ENCODE results near the gene TNFRSF4. TPM values are rescaled to one million over a fixed set of nuclear protein-coding genes. Genes with fewer than 3 reads are reported as not detected.

The TNFRSF4 gene
- total RNA-seq, 2 experiments from 2014 or later, result 1.1 TPM; not detected in 1

DNA sequence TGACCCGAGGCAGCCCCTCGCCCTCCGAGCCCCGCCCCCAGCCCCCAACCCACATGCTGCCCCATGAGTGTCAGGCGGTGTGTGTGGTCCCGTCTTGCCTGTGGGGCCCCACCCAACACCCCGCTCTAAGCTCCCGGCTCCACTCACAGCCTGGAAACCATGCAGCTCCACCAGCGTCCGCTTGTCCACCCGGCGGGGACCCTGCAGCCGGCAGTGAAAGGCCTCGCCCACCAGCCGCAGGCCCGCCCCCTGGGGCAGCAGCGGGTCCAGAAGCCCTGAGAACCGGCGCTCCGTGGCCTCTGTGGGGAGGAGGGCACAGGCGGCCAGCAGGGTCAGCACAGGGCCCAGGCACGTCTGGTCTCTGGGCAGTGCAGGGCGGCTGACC lies 29.8 kb upstream of the TNFRSF4 start:
- H2AFZ ChIP-seq (ENCODE audit: low read length), result no peak overlapping the region
- no peaks in the 10 kb centered on the region for H3K9me2 ChIP-seq (ENCODE audit: insufficient read depth, low read length)
- H3K4me3 ChIP-seq (ENCODE audit: low read depth, low read length, poor library complexity, severe bottlenecking), result no peak overlapping the region
- no peaks in the 10 kb centered on the region for H3K4me1 ChIP-seq (ENCODE audit: insufficient read depth, low read length, poor library complexity, severe bottlenecking)
- no peaks in the 10 kb centered on the region for H3K9me3 ChIP-seq (ENCODE audit: low read length)
- no peaks in the 10 kb centered on the region for H3K79me2 ChIP-seq (ENCODE audit: insufficient read depth, low read depth, low read length)
- no peaks in the 10 kb centered on the region for H3K36me3 ChIP-seq (ENCODE audit: insufficient read depth, low read length)
- no peak overlapping the region for H3K27ac ChIP-seq (ENCODE audit: low read depth, low read length, poor library complexity, severe bottlenecking)
- intact Hi-C loops (cut with micrococcal nuclease; ENCODE audit: unreplicated experiment), result no loop called here
- H3K4me2 ChIP-seq (ENCODE audit: low read length), result no peak overlapping the region
- ChIA-PET POLR2A (no interaction called here), CTCF (ENCODE audit: unreplicated experiment) (no interaction called here)
- BruUV-seq (replicated peaks), result no TSS peak
- DNase-seq (ENCODE audit: low spot score), result no peak
- H4K20me1 ChIP-seq (ENCODE audit: insufficient read depth, low read length), result no peaks in the 10 kb centered on the region
- TF ChIP-seq EZH2phosphoT487 (IDR thresholded peaks at IDR 0.05; ENCODE audit: borderline replicate concordance, low read depth, low read length) (no peak), CTCF (conservative IDR thresholded peaks at IDR 0.05; ENCODE audit: low read length) (no peak)

GRCh38 chr1:1243266-1243660 lies 29.3 kb upstream of the TNFRSF4 start:
- Histone ChIP-seq H3K79me2 (ENCODE audit: insufficient read depth, low read depth, low read length) (no peaks in the 10 kb centered on the region), H4K20me1 (ENCODE audit: insufficient read depth, low read length) (no peaks in the 10 kb centered on the region), H2AFZ (ENCODE audit: low read length) (no peak overlapping the region), H3K4me2 (ENCODE audit: low read length) (no peak overlapping the region), H3K9me3 (ENCODE audit: low read length) (no peaks in the 10 kb centered on the region), H3K27ac (ENCODE audit: low read depth, low read length, poor library complexity, severe bottlenecking) (no peak overlapping the region), H3K9me2 (ENCODE audit: insufficient read depth, low read length) (no peaks in the 10 kb centered on the region), H3K4me1 (ENCODE audit: insufficient read depth, low read length, poor library complexity, severe bottlenecking) (no peaks in the 10 kb centered on the region), H3K36me3 (ENCODE audit: insufficient read depth, low read length) (no peaks in the 10 kb centered on the region), H3K4me3 (ENCODE audit: low read depth, low read length, poor library complexity, severe bottlenecking) (no peak overlapping the region)
- ChIA-PET POLR2A (no interaction called here), CTCF (ENCODE audit: unreplicated experiment) (no interaction called here)
- no peak for DNase-seq (ENCODE audit: low spot score)
- intact Hi-C loops (cut with micrococcal nuclease; ENCODE audit: unreplicated experiment), result no loop called here
- no TSS peak for BruUV-seq (replicated peaks)
- TF ChIP-seq CTCF (conservative IDR thresholded peaks at IDR 0.05; ENCODE audit: low read length), result no peak

- Histone ChIP-seq H4K20me1 (ENCODE audit: insufficient read depth, low read length) (no peaks in the 10 kb centered on the region), H3K4me2 (ENCODE audit: low read length) (no peak overlapping the region), H3K9me3 (ENCODE audit: low read length) (no peaks in the 10 kb centered on the region), H2AFZ (ENCODE audit: low read length) (no peak overlapping the region), H3K9me2 (ENCODE audit: insufficient read depth, low read length) (no peaks in the 10 kb centered on the region), H3K4me3 (ENCODE audit: low read depth, low read length, poor library complexity, severe bottlenecking) (no peak overlapping the region), H3K27ac (ENCODE audit: low read depth, low read length, poor library complexity, severe bottlenecking) (no peak overlapping the region), H3K36me3 (ENCODE audit: insufficient read depth, low read length) (no peaks in the 10 kb centered on the region), H3K4me1 (ENCODE audit: insufficient read depth, low read length, poor library complexity, severe bottlenecking) (no peaks in the 10 kb centered on the region), H3K79me2 (ENCODE audit: insufficient read depth, low read depth, low read length) (no peaks in the 10 kb centered on the region)
- ChIA-PET POLR2A (no interaction called here), CTCF (ENCODE audit: unreplicated experiment) (no interaction called here)
- intact Hi-C loops (cut with micrococcal nuclease; ENCODE audit: unreplicated experiment), result no loop called here
- BruUV-seq (replicated peaks), result no TSS peak
- no peak for DNase-seq (ENCODE audit: low spot score)
- TF ChIP-seq EZH2phosphoT487 (IDR thresholded peaks at IDR 0.05; ENCODE audit: borderline replicate concordance, low read depth, low read length), result no peak
- no peak for TF ChIP-seq CTCF (conservative IDR thresholded peaks at IDR 0.05; ENCODE audit: low read length)
Observed at GRCh38 chr1:1242461-1243265, 28.7 kb upstream of the TNFRSF4 start.

Data from OCI-LY7 (cell line).